GM21723 (cell line): ENCODE measurements around the gene ADSS1.

Source experiments
- ATAC-seq: cut with Tn5 transposase; IDR thresholded peaks from one replicate; pipeline ENCODE4 v1.9.1; 2021; ENCODE audit warnings: mild to moderate bottlenecking, moderate library complexity; ENCODE audit not compliant: unreplicated experiment

ADSS1 gene

GRCh38 chr14:104778694-104779331 lies 54.8 kb downstream of the ADSS1 start:
- no peak for ATAC-seq

- ATAC-seq, result no peak
Observed at GRCh38 chr14:104779776-104780512, 55.9 kb downstream of the ADSS1 start.

- no peak for ATAC-seq
Observed at GRCh38 chr14:104780513-104781030, 56.5 kb downstream of the ADSS1 start.

GRCh38 chr14:104781271-104782077 lies 57.4 kb downstream of the ADSS1 start:
- no peak for ATAC-seq

- no peak for ATAC-seq
Observed at GRCh38 chr14:104782086-104782807, 58.2 kb downstream of the ADSS1 start.

- no peak for ATAC-seq
Observed at GRCh38 chr14:104782808-104783139, 58.7 kb downstream of the ADSS1 start.

- ATAC-seq, result no peak
Observed at GRCh38 chr14:104783484-104784217, 59.6 kb downstream of the ADSS1 start.

- ATAC-seq, result no peak
Observed at GRCh38 chr14:104784218-104784568, 60.2 kb downstream of the ADSS1 start.

GRCh38 chr14:104784846-104785707 lies 61.0 kb downstream of the ADSS1 start:
- no peak for ATAC-seq

GRCh38 chr14:104785708-104786080 lies 61.7 kb downstream of the ADSS1 start:
- no peak for ATAC-seq

GRCh38 chr14:104786091-104786586 lies 62.1 kb downstream of the ADSS1 start:
- no peak for ATAC-seq

GRCh38 chr14:104786726-104787675 lies 63.0 kb downstream of the ADSS1 start:
- ATAC-seq, result no peak

- no peak for ATAC-seq
Observed at GRCh38 chr14:104787736-104788135, 63.7 kb downstream of the ADSS1 start.

GRCh38 chr14:104788161-104788818 lies 64.3 kb downstream of the ADSS1 start:
- no peak for ATAC-seq

GRCh38 chr14:104788873-104789663 lies 65.0 kb downstream of the ADSS1 start:
- no peak for ATAC-seq

GRCh38 chr14:104789752-104790743 lies 66.0 kb downstream of the ADSS1 start:
- ATAC-seq, result no peak
